Muscle layer of colon (tissue), 2 donors: ENCODE results near the gene SCN1B.
"Not testable (repeated sequence)": the region's sequence is repeated elsewhere in the genome, so short reads cannot be mapped to it uniquely, and the experiment has no call there.

Experiments
- H3K27ac ChIP-seq: one replicate; pipeline ENCODE4 v1.7.0; 2013; ENCODE audit warnings: low read depth, mild to moderate bottlenecking, low read length, moderate library complexity
- H3K27me3 ChIP-seq, 2 donors: one replicate each; pipeline ENCODE4 v1.7.0; 2013; ENCODE audit warnings: low read length in 2 of 2, mild to moderate bottlenecking in 2 of 2; ENCODE audit not compliant: insufficient read depth in 2 of 2, control insufficient read depth in 1 of 2
- H3K36me3 ChIP-seq: one replicate; pipeline ENCODE4 v1.7.0; 2013; ENCODE audit warnings: mild to moderate bottlenecking, low read length; ENCODE audit not compliant: insufficient read depth
- H3K4me1 ChIP-seq: one replicate; pipeline ENCODE4 v1.7.0; 2013; ENCODE audit warnings: mild to moderate bottlenecking, low read length; ENCODE audit not compliant: insufficient read depth
- H3K4me3 ChIP-seq, 2 donors: one replicate each; pipeline ENCODE4 v1.7.0; 2013; ENCODE audit warnings: low read length in 2 of 2, low read depth in 1 of 2, mild to moderate bottlenecking in 1 of 2, moderate library complexity in 1 of 2
- H3K9ac ChIP-seq: one replicate; pipeline ENCODE4 v1.7.0; 2013; ENCODE audit warnings: low read length
- H3K9me3 ChIP-seq: one replicate; pipeline ENCODE4 v1.7.0; 2013; ENCODE audit warnings: mild to moderate bottlenecking, low read length
- donor health status: abdominal sarcoma.
- donor health status: Adenocarcinoma of cecum.

The SCN1B gene

GRCh38 chr19:35043906-35044305 lies 13.6 kb downstream of the SCN1B start:
- H3K27me3 ChIP-seq: peaks cover 0 to 28% of the 10 kb centered on the region in 2 donors

GRCh38 chr19:35044317-35045117 lies 14.2 kb downstream of the SCN1B start:
- no peak overlapping the region for H3K27ac ChIP-seq
- H3K9ac ChIP-seq: no peak overlapping the region
- peaks cover 0 to 22% of the 10 kb centered on the region in 2 donors for H3K27me3 ChIP-seq
- H3K9me3 ChIP-seq: no peaks in the 10 kb centered on the region
- no peak overlapping the region for H3K4me3 ChIP-seq
- H3K36me3 ChIP-seq: no peaks in the 10 kb centered on the region
- peaks cover 14% of the 10 kb centered on the region for H3K4me1 ChIP-seq

More at GRCh38 chr19:35043906-35044305, 13.6 kb downstream of the SCN1B start:
- Histone ChIP-seq H3K27ac (no peak overlapping the region), H3K9ac (no peak overlapping the region), H3K9me3 (no peaks in the 10 kb centered on the region), H3K4me1 (peaks cover 14% of the 10 kb centered on the region), H3K4me3 (no peak overlapping the region), H3K36me3 (no peaks in the 10 kb centered on the region)

DNA sequence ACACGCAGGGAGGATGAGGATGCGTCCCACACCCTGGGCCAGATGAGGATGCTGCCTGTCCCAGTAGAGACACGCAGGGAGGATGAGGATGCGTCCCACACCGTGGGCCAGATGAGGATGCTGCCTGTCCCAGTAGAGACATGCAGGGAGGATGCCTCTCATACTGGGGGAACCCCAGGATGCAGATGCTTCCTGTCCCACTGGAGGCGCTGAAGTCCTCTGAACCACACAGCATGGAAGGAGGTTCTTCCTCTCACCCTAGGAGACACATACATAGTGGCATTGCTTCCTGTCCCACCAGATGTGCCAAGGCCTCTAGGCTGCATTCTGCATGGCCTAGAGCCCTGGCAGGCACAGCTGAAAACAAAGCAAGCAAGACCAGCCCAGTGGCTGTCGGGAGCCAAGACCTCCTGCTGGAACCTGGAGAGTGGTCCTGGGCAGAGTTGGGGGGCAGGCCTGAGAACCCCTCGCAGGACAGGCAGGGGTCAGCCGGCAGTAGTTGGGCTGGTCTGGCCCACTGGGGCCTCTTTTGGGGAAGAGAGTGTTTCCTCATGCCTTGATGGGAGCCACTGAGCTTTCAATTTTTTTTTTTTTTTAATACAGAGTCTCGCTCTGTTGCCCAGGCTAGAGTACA lies 15.5 kb downstream of the SCN1B start:
- no peak overlapping the region for H3K27ac ChIP-seq
- peaks cover 9% of the 10 kb centered on the region for H3K4me1 ChIP-seq
- H3K9me3 ChIP-seq: no peaks in the 10 kb centered on the region

DNA sequence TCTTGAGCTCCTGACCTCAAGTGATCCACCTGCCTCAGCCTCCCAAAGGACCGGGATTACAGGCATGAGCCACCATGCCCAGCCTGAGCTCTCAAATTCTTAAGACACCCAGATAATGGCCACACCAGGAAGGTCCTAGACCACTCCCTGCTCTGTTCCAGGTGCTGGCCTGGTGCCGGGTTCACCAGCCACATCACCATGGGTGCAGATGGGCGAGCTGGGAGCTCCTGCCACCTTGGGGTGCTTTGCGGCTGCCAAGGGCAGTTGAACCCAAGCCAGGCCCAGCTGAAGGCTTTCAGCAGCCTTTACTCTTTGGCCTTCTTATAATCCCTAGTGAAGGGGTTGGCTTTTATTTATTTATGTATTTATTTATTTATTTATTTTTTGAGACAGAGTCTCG lies 16.2 kb downstream of the SCN1B start:
- no peak overlapping the region for H3K4me3 ChIP-seq
- no peaks in the 10 kb centered on the region for H3K9me3 ChIP-seq
- H3K36me3 ChIP-seq: no peaks in the 10 kb centered on the region
- peaks cover 0 to 3% of the 10 kb centered on the region in 2 donors for H3K27me3 ChIP-seq
- H3K27ac ChIP-seq: no peak overlapping the region
- no peak overlapping the region for H3K9ac ChIP-seq
- peaks cover 5% of the 10 kb centered on the region for H3K4me1 ChIP-seq

More for the DNA sequence above, 15.5 kb downstream of the SCN1B start:
- no peaks in the 10 kb centered on the region for H3K36me3 ChIP-seq
- H3K9ac ChIP-seq: no peak overlapping the region
- no peak overlapping the region for H3K4me3 ChIP-seq
- peaks cover 0 to 9% of the 10 kb centered on the region in 2 donors for H3K27me3 ChIP-seq

- Histone ChIP-seq H3K4me3 (no peak overlapping the region), H3K27ac (no peak overlapping the region), H3K4me1 (peaks cover 5% of the 10 kb centered on the region), H3K27me3 (no peaks in the 10 kb centered on the region), H3K36me3 (no peaks in the 10 kb centered on the region), H3K9ac (no peak overlapping the region), H3K9me3 (no peaks in the 10 kb centered on the region)
These were observed 18.7 kb downstream of the SCN1B start for GRCh38 chr19:35048911-35049411.

- Histone ChIP-seq H3K27ac (no peak overlapping the region), H3K9me3 (no peaks in the 10 kb centered on the region), H3K36me3 (no peaks in the 10 kb centered on the region), H3K27me3 (no peaks in the 10 kb centered on the region), H3K4me1 (peaks cover 2% of the 10 kb centered on the region), H3K9ac (no peak overlapping the region), H3K4me3 (no peak overlapping the region)
These were observed 19.2 kb downstream of the SCN1B start for GRCh38 chr19:35049456-35049855.

DNA sequence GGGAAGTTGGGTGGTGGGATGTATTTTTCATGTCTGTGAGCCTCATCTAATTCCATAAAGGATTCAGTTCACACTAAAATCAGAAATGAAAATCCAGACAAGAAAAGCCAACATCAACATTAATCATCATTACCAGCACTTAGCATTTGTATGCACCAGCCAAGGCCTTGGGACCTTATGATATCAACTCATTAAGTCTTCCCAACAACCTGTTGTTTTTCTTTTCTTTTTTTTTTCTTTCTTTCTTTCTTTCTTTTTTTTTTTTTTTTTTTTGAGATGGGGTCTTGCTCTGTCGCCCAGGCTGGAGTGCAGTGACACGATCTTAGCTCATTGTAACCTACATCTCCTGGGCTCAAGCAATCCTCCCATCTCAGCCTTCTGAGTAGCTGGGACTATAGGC lies 20.4 kb downstream of the SCN1B start:
- H3K9ac ChIP-seq, H3K9me3 ChIP-seq, H3K4me3 ChIP-seq, H3K4me1 ChIP-seq, H3K27ac ChIP-seq, H3K27me3 ChIP-seq, H3K36me3 ChIP-seq: not testable (repeated sequence)

- H3K27me3 ChIP-seq, H3K4me1 ChIP-seq, H3K27ac ChIP-seq, H3K9me3 ChIP-seq, H3K9ac ChIP-seq, H3K4me3 ChIP-seq, H3K36me3 ChIP-seq: not testable (repeated sequence)
These were observed 21.0 kb downstream of the SCN1B start for GRCh38 chr19:35051268-35051667.

- H3K4me1 ChIP-seq: no peaks in the 10 kb centered on the region
- H3K27ac ChIP-seq: no peak overlapping the region
- peaks cover 0 to 7% of the 10 kb centered on the region in 2 donors for H3K27me3 ChIP-seq
- no peak overlapping the region for H3K4me3 ChIP-seq
- no peaks in the 10 kb centered on the region for H3K36me3 ChIP-seq
- no peaks in the 10 kb centered on the region for H3K9me3 ChIP-seq
- H3K9ac ChIP-seq: no peak overlapping the region
These were observed 21.5 kb downstream of the SCN1B start for GRCh38 chr19:35051796-35052195.

- H3K27ac ChIP-seq: no peak overlapping the region
- peaks cover 0 to 7% of the 10 kb centered on the region in 2 donors for H3K27me3 ChIP-seq
- no peaks in the 10 kb centered on the region for H3K4me1 ChIP-seq
- H3K9me3 ChIP-seq: no peaks in the 10 kb centered on the region
- no peak overlapping the region for H3K9ac ChIP-seq
- no peak overlapping the region for H3K4me3 ChIP-seq
- no peaks in the 10 kb centered on the region for H3K36me3 ChIP-seq
These were observed 22.4 kb downstream of the SCN1B start for GRCh38 chr19:35052599-35053190.

DNA sequence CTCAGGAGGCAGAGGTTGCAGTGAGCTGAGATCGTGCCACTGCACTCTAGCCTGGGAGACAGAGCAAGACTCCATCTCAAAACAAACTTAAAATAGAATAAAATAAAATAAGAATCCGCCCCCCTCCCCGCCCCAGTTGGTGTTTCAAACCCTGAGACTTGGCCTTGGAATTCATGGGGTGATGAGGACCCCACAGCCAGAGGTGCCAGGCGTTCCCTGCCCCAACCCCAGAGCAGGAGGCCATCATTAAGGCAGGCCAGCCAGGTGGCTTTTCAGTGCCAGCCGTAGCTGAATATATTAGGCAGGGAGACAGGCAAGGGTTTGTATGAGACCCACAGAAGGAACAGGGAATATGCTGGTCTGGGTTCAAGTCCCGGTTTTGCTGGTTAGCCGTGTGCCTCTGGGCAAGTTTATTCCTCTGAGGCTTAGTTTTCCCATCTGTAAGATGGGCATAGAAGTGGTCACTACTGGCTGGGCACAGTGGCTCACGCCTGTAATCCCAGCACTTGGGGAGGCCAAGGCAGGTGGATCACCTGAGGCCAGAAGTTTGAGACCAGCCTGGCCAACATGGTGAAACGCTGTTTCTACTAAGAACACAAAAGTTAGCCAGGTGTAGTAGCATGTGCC lies 23.5 kb downstream of the SCN1B start:
- no peak overlapping the region for H3K27ac ChIP-seq
- H3K4me3 ChIP-seq: no peak overlapping the region
- peaks cover 0 to 7% of the 10 kb centered on the region in 2 donors for H3K27me3 ChIP-seq
- no peaks in the 10 kb centered on the region for H3K4me1 ChIP-seq
- H3K36me3 ChIP-seq: no peaks in the 10 kb centered on the region
- H3K9me3 ChIP-seq: no peaks in the 10 kb centered on the region
- H3K9ac ChIP-seq: no peak overlapping the region
